Activated T-cell treated with anti-CD3 and anti-CD28 coated beads for 1 hour (primary cell): ENCODE data around the gene ADCY2.
"Not testable (repeated sequence)": the region's sequence is repeated elsewhere in the genome, so short reads cannot be mapped to it uniquely, and the experiment has no call there.

Experiments
- DNase-seq: peaks from one replicate; pipeline ENCODE4 v3.0.0-alpha.2; 2020; ENCODE audit warnings: low read depth

Gene ADCY2

GRCh38 chr5:7395432-7395946 is 449 bp upstream of the ADCY2 start:
- no peak for DNase-seq

- no peak for DNase-seq
Observed at GRCh38 chr5:7396713-7397454, 946 bp downstream of the ADCY2 start.

- no peak for DNase-seq
Observed at GRCh38 chr5:7397937-7398336, 2.0 kb downstream of the ADCY2 start.

GRCh38 chr5:7398596-7399280 is 2.8 kb downstream of the ADCY2 start:
- DNase-seq = no peak

GRCh38 chr5:7405277-7405676 is 9.3 kb downstream of the ADCY2 start:
- DNase-seq = no peak

GRCh38 chr5:7410936-7411511 is 15.1 kb downstream of the ADCY2 start:
- DNase-seq = no peak

GRCh38 chr5:7412409-7412808 is 16.5 kb downstream of the ADCY2 start:
- no peak for DNase-seq

GRCh38 chr5:7415123-7415522 is 19.2 kb downstream of the ADCY2 start:
- DNase-seq = no peak

- DNase-seq = no peak
Observed at GRCh38 chr5:7415587-7416535, 19.9 kb downstream of the ADCY2 start.

GRCh38 chr5:7418276-7418675 is 22.3 kb downstream of the ADCY2 start:
- no peak for DNase-seq

GRCh38 chr5:7419367-7419766 is 23.4 kb downstream of the ADCY2 start:
- no peak for DNase-seq

GRCh38 chr5:7419846-7420245 is 23.9 kb downstream of the ADCY2 start:
- no peak for DNase-seq

- no peak for DNase-seq
Observed at GRCh38 chr5:7420510-7421280, 24.8 kb downstream of the ADCY2 start.

GRCh38 chr5:7422316-7423106 is 26.6 kb downstream of the ADCY2 start:
- no peak for DNase-seq

- DNase-seq = not testable (repeated sequence)
Observed at GRCh38 chr5:7423231-7423630, 27.3 kb downstream of the ADCY2 start.

- no peak for DNase-seq
Observed at GRCh38 chr5:7425830-7426229, 29.9 kb downstream of the ADCY2 start.

GRCh38 chr5:7426284-7426683 is 30.3 kb downstream of the ADCY2 start:
- no peak for DNase-seq

- DNase-seq = no peak
Observed at GRCh38 chr5:7434914-7435313, 39.0 kb downstream of the ADCY2 start.

- no peak for DNase-seq
Observed at GRCh38 chr5:7435503-7435902, 39.6 kb downstream of the ADCY2 start.

- no peak for DNase-seq
Observed at GRCh38 chr5:7436521-7436920, 40.6 kb downstream of the ADCY2 start.
